H1 (cell line): ENCODE data around the gene PRDM10. TPM values are rescaled to one million over a fixed set of nuclear protein-coding genes. Genes with fewer than 3 reads are reported as not detected.

Experiments
- CBX5 ChIP-seq: fragments of 300-800, 300-1000 bp; sonication (generic); IDR thresholded peaks from 2 replicates; pipeline ENCODE4 v1.7.1; 2016; ENCODE audit warnings: antibody characterized with exemption, low read length, low read depth
- POU5F1 ChIP-seq: IDR thresholded peaks from 2 replicates; pipeline ENCODE4 v1.6.1; 2011; ENCODE audit warnings: low read depth, mild to moderate bottlenecking, low read length, moderate library complexity
- SRF ChIP-seq: IDR thresholded peaks from 2 replicates; pipeline ENCODE4 v1.6.1; 2011; ENCODE audit warnings: mild to moderate bottlenecking, low read depth, low read length, moderate library complexity
- SUZ12 ChIP-seq: fragments of 200-600 bp; sonication (generic); IDR thresholded peaks from 2 replicates; pipeline ENCODE4 v1.6.1; 2012; ENCODE audit warnings: mild to moderate bottlenecking, inconsistent platforms, low read length, moderate library complexity, mixed read lengths
- TAF7 ChIP-seq: optimal IDR thresholded peaks from 2 replicates; pipeline ENCODE3; 2011; ENCODE audit warnings: low read depth, mild to moderate bottlenecking, inconsistent platforms, low read length, moderate library complexity, borderline replicate concordance
- polyA plus RNA-seq, 7 experiments: library from polyadenylated mRNA; depleted of rRNA in 3 of 7; stranded (reverse) in 5 of 7; unstranded in 2 of 7; fragments of >200 nt in 5 of 7; fragments of 200-250 nt in 2 of 7; gene quantifications; 1 replicate in 5 of 7; 2 replicates in 1 of 7; 4 replicates in 1 of 7; pipeline versions ENCODE4 v1.2.1 to v1.2.3, GENCODE V29; 2011 to 2013; ENCODE audit warnings: missing spikeins in 2 of 7, mixed read lengths in 2 of 7
- total RNA-seq: library from RNA; stranded (reverse); fragmentation: NEBNext Ultra II Directional; extraction: Animal tissue kit (Norgen Biotek cat#: 25700); gene quantifications from 2 replicates; pipeline ENCODE4 v1.2.1, GENCODE V29; 2021

Gene PRDM10
- total and polyA plus RNA-seq, 2 of the 8 experiments (the other 6 are each of a cell fraction or from before 2014, with no cell fraction given) = 15.5 to 19.2 TPM

DNA sequence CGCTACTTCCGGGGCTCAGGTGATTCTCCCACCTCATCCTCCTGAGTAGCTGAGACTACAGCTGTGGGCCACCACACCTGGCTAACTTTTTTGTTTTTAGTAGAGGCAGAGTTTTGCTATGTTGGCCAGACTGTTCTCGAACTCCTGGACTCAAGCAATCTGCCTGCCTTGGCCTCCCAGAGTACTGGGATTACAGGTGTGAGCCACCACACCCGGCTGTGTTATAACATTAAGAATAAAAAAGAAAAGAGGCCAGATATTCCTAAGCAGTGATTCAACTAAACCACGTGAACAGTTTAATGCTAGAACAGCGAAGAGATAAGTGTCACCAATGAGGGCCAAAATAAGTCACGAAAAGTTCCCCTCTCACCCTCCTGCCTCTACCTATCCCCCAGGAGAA is 3.7 kb downstream of the PRDM10 start (continued):
- TF ChIP-seq TAF7 = no peak
- no peak for TF ChIP-seq CBX5
- no peak for TF ChIP-seq POU5F1
- no peak for TF ChIP-seq SUZ12
- TF ChIP-seq SRF = no peak
